Measurements from ENCODE around the gene RNU1-4.
A peak's percentile ranks its signal among the peaks of the same experiment; 100 is the strongest.
"Not testable (repeated sequence)": the region's sequence is repeated elsewhere in the genome, so short reads cannot be mapped to it uniquely, and the experiment has no call there.

The RNU1-4 gene

GRCh38 chr1:16716691-16717335, 23.5 kb upstream of the RNU1-4 start:
- H3K27me3 ChIP-seq (ENCODE audit: insufficient read depth, low read depth, severe bottlenecking): no peaks in the 10 kb centered on the region
- no peak overlapping the region for H3K27ac ChIP-seq

GRCh38 chr1:16717336-16718098, 22.8 kb upstream of the RNU1-4 start:
- DNase-seq: peak; percentile 46
- Histone ChIP-seq H3K27me3 (ENCODE audit: insufficient read depth, low read depth, severe bottlenecking) (no peaks in the 10 kb centered on the region), H3K4me3 (ENCODE audit: low read depth, low read length) (no peak overlapping the region), H3K36me3 (no peaks in the 10 kb centered on the region), H3K27ac (no peak overlapping the region), H3K9me3 (ENCODE audit: severe bottlenecking) (no peaks in the 10 kb centered on the region)
- no peak for TF ChIP-seq CTCF (IDR thresholded peaks at IDR 0.05; ENCODE audit: low read depth, low read length)

More at GRCh38 chr1:16716691-16717335, 23.5 kb upstream of the RNU1-4 start:
- Histone ChIP-seq H3K36me3 (no peaks in the 10 kb centered on the region), H3K9me3 (ENCODE audit: severe bottlenecking) (no peaks in the 10 kb centered on the region), H3K4me3 (ENCODE audit: low read depth, low read length) (no peak overlapping the region)
- no peak for TF ChIP-seq CTCF (IDR thresholded peaks at IDR 0.05; ENCODE audit: low read depth, low read length)
- DNase-seq: peak; percentile 13

- peak; percentile 5 for DNase-seq
- not testable (repeated sequence) for H3K9me3 ChIP-seq (ENCODE audit: severe bottlenecking); H3K36me3 ChIP-seq; H3K27ac ChIP-seq; H3K4me3 ChIP-seq (ENCODE audit: low read depth, low read length); H3K27me3 ChIP-seq (ENCODE audit: insufficient read depth, low read depth, severe bottlenecking)
Observed at GRCh38 chr1:16718099-16718907, 22.0 kb upstream of the RNU1-4 start.

- H3K4me3 ChIP-seq (ENCODE audit: low read depth, low read length): no peak overlapping the region
- DNase-seq: peak; percentile 9
- H3K9me3 ChIP-seq (ENCODE audit: severe bottlenecking): no peaks in the 10 kb centered on the region
- no peak overlapping the region for H3K27ac ChIP-seq
- H3K27me3 ChIP-seq (ENCODE audit: insufficient read depth, low read depth, severe bottlenecking): no peaks in the 10 kb centered on the region
- TF ChIP-seq CTCF (IDR thresholded peaks at IDR 0.05; ENCODE audit: low read depth, low read length): 0 out of 2 replicates have a peak, but pooled peaks have one; percentile 6
- no peaks in the 10 kb centered on the region for H3K36me3 ChIP-seq
Observed at GRCh38 chr1:16718908-16719533, 21.3 kb upstream of the RNU1-4 start.

GRCh38 chr1:16719571-16720350, 20.6 kb upstream of the RNU1-4 start:
- peak; percentile 9 for DNase-seq
- Histone ChIP-seq H3K4me3 (ENCODE audit: low read depth, low read length) (no peak overlapping the region), H3K36me3 (no peaks in the 10 kb centered on the region), H3K27me3 (ENCODE audit: insufficient read depth, low read depth, severe bottlenecking) (no peaks in the 10 kb centered on the region), H3K9me3 (ENCODE audit: severe bottlenecking) (no peaks in the 10 kb centered on the region), H3K27ac (no peak overlapping the region)
- no peak for TF ChIP-seq CTCF (IDR thresholded peaks at IDR 0.05; ENCODE audit: low read depth, low read length)

All from WERI-Rb-1 (cell line).